ENCODE results near the gene C11orf54. TPM values are rescaled to one million over a fixed set of nuclear protein-coding genes. Genes with fewer than 3 reads are reported as not detected.

The C11orf54 gene
- total and polyA plus RNA-seq, 2 donors (not counting 3 experiments of a cell fraction or from before 2014, with no cell fraction given), result 4.2 to 18.7 TPM

DNA sequence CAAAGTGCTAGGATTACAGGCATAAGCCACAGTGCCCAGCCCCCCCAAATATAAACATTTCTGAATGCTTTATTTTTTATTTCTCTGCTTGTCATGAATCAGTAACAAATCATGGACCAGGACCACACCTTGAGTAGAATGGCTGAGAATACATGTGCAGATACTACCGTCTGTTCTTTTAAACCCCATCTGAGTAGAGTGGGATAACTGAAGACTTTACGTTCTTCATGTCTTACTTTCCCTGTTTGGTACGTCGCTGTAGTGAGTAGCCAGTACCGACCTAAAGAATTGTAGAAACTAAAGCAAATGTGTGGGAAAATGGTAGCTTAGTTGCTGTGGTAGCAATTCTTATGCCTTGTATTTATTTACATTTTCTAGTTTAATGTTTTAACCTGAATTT lies 72.5 kb downstream of the C11orf54 start:
- Histone ChIP-seq H3K9me1 (replicated peaks; ENCODE audit: control insufficient read depth, extremely low read depth, insufficient read depth, low read length) (no peaks in the 10 kb centered on the region), H3K79me2 (ENCODE audit: control insufficient read depth, insufficient read depth, low read length) (no peaks in the 10 kb centered on the region), H3K9ac (replicated peaks; ENCODE audit: extremely low read depth, insufficient read depth, low read length) (no peak overlapping the region), H3K27me3 (ENCODE audit: control insufficient read depth in 2 of 2, insufficient read depth in 2 of 2, low read length in 2 of 2) (no peaks in the 10 kb centered on the region), H3K4me1 (ENCODE audit: control insufficient read depth, extremely low read depth, insufficient read depth, low read length) (no peaks in the 10 kb centered on the region), H3K4me3 (replicated peaks in 1 of 3; ENCODE audit: insufficient read depth in 1 of 3, low read depth in 1 of 3, low read length in 3 of 3) (no peak overlapping the region), H3K27ac (ENCODE audit: insufficient read depth, low read depth, low read length) (no peak overlapping the region), H3K9me3 (replicated peaks; ENCODE audit: control insufficient read depth, insufficient read depth, low read length) (no peaks in the 10 kb centered on the region), H3K36me3 (ENCODE audit: control insufficient read depth in 2 of 2, extremely low read depth in 1 of 2, insufficient read depth in 2 of 2, low read length in 2 of 2) (peaks cover 10 to 11% of the 10 kb centered on the region in 2 experiments), H4K20me1 (replicated peaks; ENCODE audit: control insufficient read depth, extremely low read depth, insufficient read depth, low read length) (no peaks in the 10 kb centered on the region), H2AFZ (ENCODE audit: low read depth, low read length) (no peak overlapping the region), H3K4me2 (ENCODE audit: insufficient read depth, low read length) (no peak overlapping the region)
- ChIA-PET CTCF (no interaction called here), POLR2A (no interaction called here)
- intact Hi-C loops (cut with micrococcal nuclease), result no loop called here
- no peak for DNase-seq (ENCODE audit: low read depth, low spot score)
- no peak for FAIRE-seq
- dilution Hi-C loops (cut with MboI; ENCODE audit: extremely low pct_ligation_motif_present, low sequenced_read_pairs), result no loop called here
- TF ChIP-seq, protein P1, sequence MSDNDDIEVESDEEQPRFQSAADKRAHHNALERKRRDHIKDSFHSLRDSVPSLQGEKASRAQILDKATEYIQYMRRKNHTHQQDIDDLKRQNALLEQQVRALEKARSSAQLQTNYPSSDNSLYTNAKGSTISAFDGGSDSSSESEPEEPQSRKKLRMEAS (IDR thresholded peaks at IDR 0.05; ENCODE audit: insufficient read depth, insufficient read length), result no peak
- TF ChIP-seq EZH2 (IDR thresholded peaks at IDR 0.05; ENCODE audit: borderline replicate concordance, low read depth, low read length, severe bottlenecking) (no peak), JUN (IDR thresholded peaks at IDR 0.05; ENCODE audit: borderline replicate concordance, insufficient read depth, insufficient read length, low read depth) (no peak), FOS (IDR thresholded peaks at IDR 0.05; ENCODE audit: borderline replicate concordance, insufficient read depth, low read length) (no peak), POLR2AphosphoS5 (IDR thresholded peaks at IDR 0.05; ENCODE audit: insufficient read depth, low read depth, low read length) (no peak), POLR2A (IDR thresholded peaks at IDR 0.05; ENCODE audit: low read depth, low read length) (no peak), MYC (IDR thresholded peaks at IDR 0.05; ENCODE audit: low read depth, low read length) (no peak), GATA2 (IDR thresholded peaks at IDR 0.05; ENCODE audit: insufficient read depth, insufficient read length, low read depth, low read length) (no peak)
- TF ChIP-seq, protein P2, sequence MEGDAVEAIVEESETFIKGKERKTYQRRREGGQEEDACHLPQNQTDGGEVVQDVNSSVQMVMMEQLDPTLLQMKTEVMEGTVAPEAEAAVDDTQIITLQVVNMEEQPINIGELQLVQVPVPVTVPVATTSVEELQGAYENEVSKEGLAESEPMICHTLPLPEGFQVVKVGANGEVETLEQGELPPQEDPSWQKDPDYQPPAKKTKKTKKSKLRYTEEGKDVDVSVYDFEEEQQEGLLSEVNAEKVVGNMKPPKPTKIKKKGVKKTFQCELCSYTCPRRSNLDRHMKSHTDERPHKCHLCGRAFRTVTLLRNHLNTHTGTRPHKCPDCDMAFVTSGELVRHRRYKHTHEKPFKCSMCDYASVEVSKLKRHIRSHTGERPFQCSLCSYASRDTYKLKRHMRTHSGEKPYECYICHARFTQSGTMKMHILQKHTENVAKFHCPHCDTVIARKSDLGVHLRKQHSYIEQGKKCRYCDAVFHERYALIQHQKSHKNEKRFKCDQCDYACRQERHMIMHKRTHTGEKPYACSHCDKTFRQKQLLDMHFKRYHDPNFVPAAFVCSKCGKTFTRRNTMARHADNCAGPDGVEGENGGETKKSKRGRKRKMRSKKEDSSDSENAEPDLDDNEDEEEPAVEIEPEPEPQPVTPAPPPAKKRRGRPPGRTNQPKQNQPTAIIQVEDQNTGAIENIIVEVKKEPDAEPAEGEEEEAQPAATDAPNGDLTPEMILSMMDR (IDR thresholded peaks at IDR 0.05; ENCODE audit: extremely low read depth in 1 of 2, insufficient read depth in 1 of 2, low read depth in 1 of 2, low read length in 2 of 2), result no peak
- no TSS peak for BruUV-seq (replicated peaks)

MicroRNA genes within 50 kb of the gene (microRNA counts, 767-probe panel; counts per million panel counts)
- 723 counts per million, percentile 96 among the panel's probes with 10 or more counts for microRNA hsa-miR-1304-5p

Small RNA genes within 50 kb of the gene (microRNA-seq; reads per million reads assigned to microRNA genes)
- 162 reads per million, percentile 61 among the genes with 10 or more reads in this experiment for gene MIR1304 (ENCODE audit: borderline number of aligned reads, borderline replicate concordance)

Small RNA genes within 50 kb of the gene (small RNA-seq; reads per million reads assigned to genes)
- gene RF00019 (ENCODE audit: insufficient read depth, insufficient read length, low read depth, low replicate concordance), result not detected
- gene RF00493 (ENCODE audit: insufficient read depth, insufficient read length, low read depth, low replicate concordance), result not detected
- gene SCARNA9 (ENCODE audit: insufficient read depth, insufficient read length, low read depth, low replicate concordance), result 1.3 reads per million
- gene SNORA1 (ENCODE audit: insufficient read depth, insufficient read length, low read depth, low replicate concordance), result not detected
- gene SNORA18 (ENCODE audit: insufficient read depth, insufficient read length, low read depth, low replicate concordance), result not detected
- gene SNORA25 (ENCODE audit: insufficient read depth, insufficient read length, low read depth, low replicate concordance), result not detected
- not detected for gene SNORA32 (ENCODE audit: insufficient read depth, insufficient read length, low read depth, low replicate concordance)
- gene SNORA40 (ENCODE audit: insufficient read depth, insufficient read length, low read depth, low replicate concordance), result not detected
- not detected for gene SNORA8 (ENCODE audit: insufficient read depth, insufficient read length, low read depth, low replicate concordance)
- gene SNORD5 (ENCODE audit: insufficient read depth, insufficient read length, low read depth, low replicate concordance), result not detected
- gene SNORD6 (ENCODE audit: insufficient read depth, insufficient read length, low read depth, low replicate concordance), result 10,135 reads per million, percentile 100 among the genes with 10 or more reads in this experiment

Other genes with a start within 250 kb of the C11orf54 start
- 19.9 and 21.3 TPM in 2 replicates for gene SMCO4, start 198.3 kb upstream of the C11orf54 start, total RNA-seq
- 14.0 and 16.0 TPM in 2 replicates for gene SMCO4, start 198.3 kb upstream of the C11orf54 start, polyA plus RNA-seq
- gene CEP295, start 80.0 kb upstream of the C11orf54 start, total RNA-seq, result 16.7 and 21.4 TPM in 2 replicates
- gene CEP295, start 80.0 kb upstream of the C11orf54 start, polyA plus RNA-seq, result 4.3 and 5.3 TPM in 2 replicates
- 172 and 181 TPM in 2 replicates for gene TAF1D, start 177 bp upstream of the C11orf54 start, total RNA-seq
- gene TAF1D, start 177 bp upstream of the C11orf54 start, polyA plus RNA-seq, result 39.7 and 60.7 TPM in 2 replicates
- 33.5 and 40.6 TPM in 2 replicates for gene MED17, start 42.6 kb downstream of the C11orf54 start, total RNA-seq
- 9.8 and 11.3 TPM in 2 replicates for gene MED17, start 42.6 kb downstream of the C11orf54 start, polyA plus RNA-seq
- gene VSTM5, start 108.9 kb downstream of the C11orf54 start, total RNA-seq, result not detected in 2 replicates
- gene VSTM5, start 108.9 kb downstream of the C11orf54 start, polyA plus RNA-seq, result 0.03 TPM in 1 of 2 replicates, not detected in the other